ENCODE measurements around the gene TEC.

DNA sequence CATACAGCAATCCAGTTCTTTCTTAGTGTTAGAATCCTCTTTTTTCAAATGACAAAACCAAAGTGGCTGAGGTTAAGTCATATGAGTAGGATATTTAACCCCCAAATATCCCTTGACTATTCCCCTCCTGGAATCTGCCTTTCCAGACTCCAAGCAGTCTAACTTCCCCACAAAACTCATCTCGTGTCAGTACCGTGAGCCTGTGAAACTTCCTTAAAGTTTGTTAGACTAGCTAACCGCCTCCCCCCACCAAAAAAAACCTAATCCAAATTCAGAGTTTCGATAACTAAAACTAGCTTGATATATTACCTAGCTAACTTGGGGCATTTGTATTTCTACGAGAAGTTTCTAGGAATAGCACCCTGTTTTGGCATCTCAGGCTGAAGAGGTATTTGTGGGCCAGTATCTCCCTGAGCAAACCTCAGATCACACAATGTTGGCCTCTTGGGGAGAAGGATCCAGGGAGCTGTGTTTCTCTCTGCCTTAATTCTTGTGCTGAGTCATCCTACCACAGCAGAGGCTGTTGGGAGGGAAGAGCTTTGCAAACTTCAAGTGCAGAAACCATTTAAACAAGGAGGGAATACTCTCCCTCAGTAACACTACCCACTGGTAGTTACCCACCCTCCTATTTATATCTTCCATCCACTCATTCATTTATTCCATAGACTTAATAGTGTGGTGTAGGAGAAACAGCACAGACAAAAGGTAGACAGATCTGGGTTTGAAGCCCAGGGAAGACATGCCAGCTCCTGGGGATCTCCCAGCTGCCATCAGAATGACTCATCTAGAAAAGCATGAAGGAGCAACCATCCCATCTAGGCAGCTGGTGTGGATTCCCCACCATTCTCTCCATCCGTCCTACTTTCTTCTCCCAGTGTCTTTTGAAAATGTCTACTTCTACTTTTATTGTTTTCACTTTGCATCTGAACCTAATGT lies 96.3 kb downstream of the TEC start:
- TF ChIP-seq SIN3A (IDR thresholded peaks at IDR 0.05; ENCODE audit: borderline replicate concordance, insufficient read depth, low read length) (no peak), POLR2AphosphoS5 (IDR thresholded peaks at IDR 0.05; ENCODE audit: low read depth, low read length) (no peak)
- TF ChIP-seq, protein P1, sequence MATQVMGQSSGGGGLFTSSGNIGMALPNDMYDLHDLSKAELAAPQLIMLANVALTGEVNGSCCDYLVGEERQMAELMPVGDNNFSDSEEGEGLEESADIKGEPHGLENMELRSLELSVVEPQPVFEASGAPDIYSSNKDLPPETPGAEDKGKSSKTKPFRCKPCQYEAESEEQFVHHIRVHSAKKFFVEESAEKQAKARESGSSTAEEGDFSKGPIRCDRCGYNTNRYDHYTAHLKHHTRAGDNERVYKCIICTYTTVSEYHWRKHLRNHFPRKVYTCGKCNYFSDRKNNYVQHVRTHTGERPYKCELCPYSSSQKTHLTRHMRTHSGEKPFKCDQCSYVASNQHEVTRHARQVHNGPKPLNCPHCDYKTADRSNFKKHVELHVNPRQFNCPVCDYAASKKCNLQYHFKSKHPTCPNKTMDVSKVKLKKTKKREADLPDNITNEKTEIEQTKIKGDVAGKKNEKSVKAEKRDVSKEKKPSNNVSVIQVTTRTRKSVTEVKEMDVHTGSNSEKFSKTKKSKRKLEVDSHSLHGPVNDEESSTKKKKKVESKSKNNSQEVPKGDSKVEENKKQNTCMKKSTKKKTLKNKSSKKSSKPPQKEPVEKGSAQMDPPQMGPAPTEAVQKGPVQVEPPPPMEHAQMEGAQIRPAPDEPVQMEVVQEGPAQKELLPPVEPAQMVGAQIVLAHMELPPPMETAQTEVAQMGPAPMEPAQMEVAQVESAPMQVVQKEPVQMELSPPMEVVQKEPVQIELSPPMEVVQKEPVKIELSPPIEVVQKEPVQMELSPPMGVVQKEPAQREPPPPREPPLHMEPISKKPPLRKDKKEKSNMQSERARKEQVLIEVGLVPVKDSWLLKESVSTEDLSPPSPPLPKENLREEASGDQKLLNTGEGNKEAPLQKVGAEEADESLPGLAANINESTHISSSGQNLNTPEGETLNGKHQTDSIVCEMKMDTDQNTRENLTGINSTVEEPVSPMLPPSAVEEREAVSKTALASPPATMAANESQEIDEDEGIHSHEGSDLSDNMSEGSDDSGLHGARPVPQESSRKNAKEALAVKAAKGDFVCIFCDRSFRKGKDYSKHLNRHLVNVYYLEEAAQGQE (IDR thresholded peaks at IDR 0.05; ENCODE audit: insufficient read depth in 1 of 2, low read depth in 2 of 2, low read length in 2 of 2) = no peak
